HT-29 (cell line): ENCODE data around the gene ITGA1. TPM values are rescaled to one million over a fixed set of nuclear protein-coding genes. Genes with fewer than 3 reads are reported as not detected.

Experiments
- DNase-seq: peaks from one replicate; pipeline ENCODE4 v3.0.0-alpha.2; 2015; ENCODE audit warnings: low spot score
- total RNA-seq: library from RNA; depleted of rRNA; stranded (reverse); fragments of >200 nt; shearing (Covaris generic); gene quantifications from 2 replicates; pipeline ENCODE4 v1.2.3, GENCODE V29; 2014

Gene ITGA1
- total RNA-seq, 1 experiment from 2014 or later = 39.5 TPM

DNA sequence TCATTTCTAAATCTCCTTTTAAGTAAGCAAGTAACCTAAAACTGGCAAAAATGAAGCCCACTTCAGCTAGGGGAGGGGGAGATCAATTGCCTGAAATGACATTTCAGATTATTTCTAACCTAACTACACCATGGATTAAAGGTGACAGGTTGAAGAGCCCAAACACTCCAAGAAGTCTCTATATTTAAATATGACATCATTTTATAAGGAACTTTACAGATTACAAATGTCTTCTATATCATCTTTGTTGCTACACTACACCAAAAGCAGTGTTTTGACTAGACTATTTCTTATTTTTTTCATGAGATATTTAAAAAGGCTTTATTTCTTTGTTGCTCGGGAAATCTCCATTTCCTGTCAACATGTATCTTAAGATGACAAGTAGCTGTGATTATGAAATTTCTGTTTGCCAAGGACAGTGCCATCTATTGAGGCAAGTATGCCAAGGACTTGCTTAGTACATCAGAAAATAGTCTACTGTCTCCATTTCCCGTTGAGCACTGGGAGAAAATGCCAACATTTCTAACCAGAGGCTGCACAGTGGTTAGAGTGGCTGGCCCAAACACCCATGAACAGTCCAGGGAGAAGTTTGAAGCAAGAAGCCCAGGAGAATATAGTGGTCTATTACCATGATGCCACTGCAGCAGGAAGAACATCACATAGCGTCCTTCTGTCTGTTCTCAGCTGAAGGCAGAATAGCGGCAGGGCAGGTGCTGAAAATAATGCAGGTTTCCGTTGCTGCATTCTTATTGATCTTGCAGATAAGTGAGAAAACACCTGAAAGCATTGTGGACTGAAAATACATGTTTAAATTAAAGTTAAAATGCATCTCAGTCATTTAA is 108.1 kb downstream of the ITGA1 start:
- no peak for DNase-seq

GRCh38 chr5:52896534-52897237 is 109.0 kb downstream of the ITGA1 start:
- no peak for DNase-seq

DNA sequence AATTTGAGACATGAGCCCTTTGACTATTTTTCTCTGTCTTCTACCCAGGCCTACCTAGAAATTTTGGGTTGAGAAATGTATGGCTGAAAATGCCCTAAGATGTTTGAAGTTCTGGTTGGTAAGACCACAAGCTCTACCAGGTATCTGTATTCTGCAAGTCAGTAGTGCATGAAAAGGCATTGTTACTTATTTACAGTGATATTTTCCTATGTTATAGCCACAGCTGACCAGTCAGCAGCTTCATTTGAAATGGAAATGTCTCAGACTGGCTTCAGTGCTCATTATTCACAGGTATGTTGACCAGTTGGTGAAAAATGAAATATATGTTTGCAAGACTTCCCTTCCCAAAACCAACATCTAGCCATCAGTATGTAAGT is 109.5 kb downstream of the ITGA1 start:
- DNase-seq = no peak

DNA sequence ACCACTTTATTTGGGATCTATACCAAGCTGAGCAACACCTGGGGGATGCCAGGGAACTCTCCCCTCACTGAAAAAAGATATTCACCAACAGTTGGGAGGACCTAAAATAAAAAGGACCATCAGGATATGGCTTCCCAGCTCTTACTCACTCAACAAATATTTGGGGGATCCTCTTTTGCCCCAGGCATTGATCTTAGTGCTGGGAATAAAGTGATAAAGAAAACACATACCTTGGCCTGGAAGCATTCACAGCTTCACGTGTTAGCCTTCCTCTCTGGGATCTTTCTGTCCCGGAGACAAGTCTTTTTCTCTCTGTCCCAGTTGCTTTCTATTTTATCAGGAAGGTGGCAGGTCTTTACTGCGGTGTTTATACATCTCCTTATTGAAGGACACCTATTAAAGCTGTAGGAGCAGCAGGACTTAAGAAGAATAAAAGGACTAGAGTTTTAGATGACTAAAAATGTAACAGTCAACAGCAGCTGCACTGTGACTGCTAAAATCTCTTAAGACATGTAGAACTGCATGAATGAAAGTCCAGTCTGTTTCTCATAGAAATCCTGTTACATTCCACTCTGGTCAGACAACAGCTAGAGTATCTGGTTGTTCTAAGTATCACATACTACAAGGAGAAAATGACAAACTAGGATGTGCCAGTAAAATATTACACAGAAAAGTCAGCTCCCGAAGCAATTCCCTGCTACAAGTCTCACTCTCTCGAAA is 111.4 kb downstream of the ITGA1 start:
- DNase-seq = no peak

DNA sequence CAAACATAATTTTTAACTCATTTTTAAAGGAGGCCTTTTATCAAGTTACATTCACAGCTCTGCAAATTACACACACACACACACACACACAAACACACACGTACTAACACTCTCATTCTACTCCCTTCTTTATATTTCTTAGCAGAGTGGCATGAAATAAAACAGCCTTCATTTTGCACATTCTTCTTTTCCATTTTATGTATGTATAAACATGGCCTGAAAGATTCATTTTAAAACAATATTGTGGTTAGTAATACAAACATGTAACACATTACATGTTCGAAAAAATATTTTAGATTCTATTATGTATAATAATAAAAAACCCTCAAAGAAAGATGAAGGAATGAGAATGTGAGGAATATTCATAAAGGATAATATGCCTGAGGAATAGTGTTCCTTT is 115.4 kb downstream of the ITGA1 start:
- DNase-seq = no peak

DNA sequence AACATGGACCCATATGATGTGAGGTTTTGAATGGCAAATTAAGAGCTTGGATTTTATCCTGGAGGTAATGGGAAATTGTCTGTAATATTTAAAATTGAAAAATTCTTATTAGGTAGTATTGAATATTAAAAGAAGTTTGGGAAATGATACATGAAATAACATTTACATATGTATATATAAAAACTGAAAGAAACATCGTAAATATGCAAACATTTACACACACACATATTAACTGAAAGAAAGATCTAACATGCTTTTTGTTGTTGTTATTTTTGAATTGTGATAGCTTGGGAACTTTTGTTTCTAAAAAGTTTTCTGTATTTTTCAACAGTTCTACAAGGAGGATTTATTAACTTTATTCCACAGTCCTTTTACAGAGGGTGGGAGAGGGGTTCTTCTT is 118.6 kb downstream of the ITGA1 start:
- DNase-seq = no peak

- DNase-seq = no peak
Observed at GRCh38 chr5:52906845-52907244, 119.1 kb downstream of the ITGA1 start.

- no peak for DNase-seq
Observed at GRCh38 chr5:52909192-52909591, 121.5 kb downstream of the ITGA1 start.

GRCh38 chr5:52910071-52910470 is 122.4 kb downstream of the ITGA1 start:
- no peak for DNase-seq

DNA sequence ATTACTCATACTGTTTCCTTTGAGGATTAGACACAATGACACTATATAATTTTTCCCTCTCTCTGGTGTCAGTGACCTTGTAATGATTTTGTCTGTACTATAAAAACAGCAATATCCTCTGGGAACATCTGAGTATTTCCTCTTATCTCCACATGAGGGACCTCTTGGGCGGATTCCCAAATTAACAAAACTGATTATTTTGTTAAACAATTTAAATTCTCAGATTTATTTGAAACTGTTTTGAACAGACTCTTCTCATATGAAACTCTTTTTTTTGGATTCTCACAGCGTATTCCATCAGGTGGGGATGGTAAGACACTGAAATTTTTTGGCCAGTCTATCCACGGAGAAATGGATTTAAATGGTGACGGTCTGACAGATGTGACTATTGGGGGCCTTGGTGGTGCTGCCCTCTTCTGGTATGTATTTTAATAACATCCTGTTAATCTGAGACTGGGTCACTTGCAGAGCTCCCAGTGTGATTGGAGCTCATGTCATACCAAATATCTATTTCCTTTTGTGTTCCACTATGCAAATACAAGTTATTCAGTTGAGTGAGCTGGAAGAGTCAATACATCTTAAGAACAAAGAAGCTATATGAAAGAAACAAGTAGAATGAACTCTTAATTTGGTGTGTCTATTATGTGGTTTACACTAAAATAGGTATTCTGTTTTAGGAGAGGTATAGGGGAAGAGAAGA is 127.6 kb downstream of the ITGA1 start:
- DNase-seq = peak; percentile 89

- no peak for DNase-seq
Observed at GRCh38 chr5:52920929-52921328, 133.2 kb downstream of the ITGA1 start.

DNA sequence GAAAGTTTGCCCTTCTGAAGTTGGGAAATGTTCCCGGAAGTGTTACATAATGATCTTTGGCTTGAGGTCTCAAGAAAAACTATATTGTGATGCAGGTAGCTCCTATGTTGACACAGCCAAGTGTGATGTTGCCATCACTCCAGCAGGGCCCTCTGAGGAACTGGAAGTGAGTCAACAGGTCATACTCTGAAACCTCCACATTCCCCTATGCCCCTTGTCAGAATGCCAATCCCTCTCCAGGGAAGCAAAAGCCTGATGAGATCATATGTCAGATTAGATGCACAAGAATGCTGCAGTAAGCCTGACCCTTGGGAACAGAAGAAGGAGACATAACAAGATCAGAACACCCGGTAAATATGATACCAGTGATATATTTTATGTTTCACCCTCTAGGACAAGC is 134.7 kb downstream of the ITGA1 start:
- DNase-seq = peak; percentile 94

- DNase-seq = no peak
Observed at GRCh38 chr5:52924456-52924855, 136.7 kb downstream of the ITGA1 start.

- DNase-seq = no peak
Observed at GRCh38 chr5:52925001-52925400, 137.3 kb downstream of the ITGA1 start.

DNA sequence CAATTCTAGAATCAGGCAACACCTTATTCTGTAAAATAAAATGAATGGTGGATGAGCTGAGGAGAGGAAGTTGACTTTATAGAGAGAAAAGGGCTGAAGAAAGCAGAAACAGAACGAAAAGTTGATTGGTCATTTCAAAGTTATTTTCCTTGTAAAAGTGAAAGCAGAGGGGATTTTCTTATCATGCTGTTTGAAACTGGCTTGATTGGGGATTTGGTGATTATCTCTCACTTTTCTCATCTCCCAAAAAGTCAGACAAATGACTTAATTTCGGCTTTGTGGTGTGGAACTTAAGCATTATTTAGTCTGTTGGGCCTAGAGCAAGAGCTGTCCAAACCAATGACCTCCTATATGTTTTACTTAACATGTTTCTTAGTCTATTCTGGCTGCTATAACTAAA is 141.0 kb downstream of the ITGA1 start:
- no peak for DNase-seq

DNA sequence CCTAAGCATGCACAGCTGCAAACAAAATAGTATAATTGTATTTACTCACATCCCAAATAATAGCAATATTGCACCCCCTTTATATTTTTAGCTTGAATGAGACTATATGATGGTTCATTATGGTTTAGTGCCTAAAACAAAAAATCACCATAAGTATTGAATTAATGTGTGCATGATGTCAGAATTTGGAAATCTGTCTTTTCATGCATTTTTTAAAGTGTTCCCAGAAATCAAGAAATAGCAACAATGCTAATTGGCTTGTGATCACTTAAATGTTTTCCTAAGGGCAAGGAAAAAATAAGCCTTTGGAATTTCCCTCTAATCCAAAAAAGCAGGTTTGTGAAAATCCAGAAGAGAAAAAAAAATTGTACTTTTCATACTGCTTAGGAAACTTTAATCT is 150.5 kb downstream of the ITGA1 start:
- DNase-seq = no peak

- no peak for DNase-seq
Observed at GRCh38 chr5:52943285-52943684, 155.6 kb downstream of the ITGA1 start.

DNA sequence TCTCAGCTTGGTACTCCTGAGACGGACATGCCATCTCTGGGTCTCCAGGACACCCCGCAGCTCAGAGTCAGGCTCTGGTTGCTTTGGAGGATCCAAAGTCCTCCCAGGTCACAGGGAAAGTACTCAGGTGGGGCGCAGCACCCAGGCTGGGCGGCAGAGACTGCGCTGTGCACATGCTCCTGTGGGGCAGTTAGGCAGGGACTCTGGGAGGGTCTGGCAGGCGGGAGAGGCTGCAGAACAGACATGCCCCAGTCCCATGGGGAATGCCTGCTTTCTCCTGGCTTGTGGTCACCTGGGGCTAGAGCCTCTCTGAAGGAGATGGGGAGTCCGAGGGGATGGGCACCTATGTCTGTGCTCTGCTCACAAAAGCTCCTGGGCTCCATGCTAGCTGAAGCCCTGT is 156.1 kb downstream of the ITGA1 start:
- DNase-seq = no peak

DNA sequence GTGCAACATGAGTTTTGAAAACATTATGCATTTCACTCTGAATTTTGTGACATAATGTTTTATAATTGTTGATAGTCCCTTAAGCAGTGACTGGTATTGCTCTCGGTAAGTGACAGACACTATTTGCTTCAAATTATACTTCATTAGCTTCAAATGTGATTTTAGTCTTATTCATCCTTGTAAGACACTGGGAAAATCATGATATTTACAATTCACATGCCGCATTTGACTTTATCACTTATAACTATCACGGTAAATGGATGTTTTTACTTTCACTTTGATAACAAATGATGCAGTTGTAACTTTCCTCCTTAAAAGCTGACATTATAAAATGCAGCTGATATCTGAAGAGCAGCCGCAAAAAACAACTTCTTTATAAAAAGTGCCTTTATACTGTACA is 157.3 kb downstream of the ITGA1 start:
- no peak for DNase-seq

DNA sequence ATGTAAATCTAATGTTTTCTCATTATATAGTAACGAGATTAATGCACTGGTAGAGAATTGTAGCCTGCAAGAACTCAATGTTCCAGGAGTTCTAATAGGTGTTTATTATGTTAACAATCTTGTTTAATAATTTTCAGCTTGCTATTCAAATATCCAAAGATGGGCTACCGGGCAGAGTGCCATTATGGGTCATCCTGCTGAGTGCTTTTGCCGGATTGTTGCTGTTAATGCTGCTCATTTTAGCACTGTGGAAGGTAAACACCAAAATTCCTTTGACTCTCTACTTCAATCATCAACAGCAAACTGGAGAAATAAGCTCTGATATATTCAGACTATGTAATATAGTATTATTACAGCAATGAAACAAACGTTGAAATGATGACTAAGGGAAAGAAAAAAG is 159.5 kb downstream of the ITGA1 start:
- DNase-seq = no peak

- no peak for DNase-seq
Observed at GRCh38 chr5:52947851-52948250, 160.1 kb downstream of the ITGA1 start.
